ENCODE data around the gene ZNF763. TPM values are rescaled to one million over a fixed set of nuclear protein-coding genes. Genes with fewer than 3 reads are reported as not detected.

The ZNF763 gene
- total RNA-seq, 1 donor from 2014 or later, result 5.0 TPM

Other genes starting within 250 kb of the ZNF763 start
- 11.5 and 17.8 TPM in 2 replicates for gene ZNF823, start 226.1 kb upstream of the ZNF763 start, total RNA-seq (ENCODE audit: low replicate concordance)
- 4.1 and 6.3 TPM in 2 replicates for gene ZNF441, start 198.0 kb upstream of the ZNF763 start, total RNA-seq (ENCODE audit: low replicate concordance)
- gene ZNF491, start 166.5 kb upstream of the ZNF763 start, total RNA-seq (ENCODE audit: low replicate concordance), result 3.7 and 8.8 TPM in 2 replicates
- 20.7 and 25.5 TPM in 2 replicates for gene ZNF440, start 150.8 kb upstream of the ZNF763 start, total RNA-seq (ENCODE audit: low replicate concordance)
- 2.1 and 2.5 TPM in 2 replicates for gene ZNF439, start 116.3 kb upstream of the ZNF763 start, total RNA-seq (ENCODE audit: low replicate concordance)
- gene ZNF69, start 77.3 kb upstream of the ZNF763 start, total RNA-seq (ENCODE audit: low replicate concordance), result 18.6 and 20.1 TPM in 2 replicates
- gene ZNF700, start 39.9 kb upstream of the ZNF763 start, total RNA-seq (ENCODE audit: low replicate concordance), result 14.1 and 16.1 TPM in 2 replicates
- gene ZNF433, start 70.6 kb downstream of the ZNF763 start, total RNA-seq (ENCODE audit: low replicate concordance), result 8.9 and 11.9 TPM in 2 replicates
- gene ZNF878, start 87.9 kb downstream of the ZNF763 start, total RNA-seq (ENCODE audit: low replicate concordance), result 1.4 and 1.8 TPM in 2 replicates
- gene ZNF844, start 99.7 kb downstream of the ZNF763 start, total RNA-seq (ENCODE audit: low replicate concordance), result 11.2 and 20.7 TPM in 2 replicates
- 9.0 and 9.9 TPM in 2 replicates for gene ZNF20, start 175.3 kb downstream of the ZNF763 start, total RNA-seq (ENCODE audit: low replicate concordance)
- 14.8 and 23.3 TPM in 2 replicates for gene ZNF625, start 191.7 kb downstream of the ZNF763 start, total RNA-seq (ENCODE audit: low replicate concordance)
- gene ZNF136, start 198.1 kb downstream of the ZNF763 start, total RNA-seq (ENCODE audit: low replicate concordance), result 14.1 and 21.0 TPM in 2 replicates